Hematopoietic multipotent progenitor cell treated with erythropoietin and hydrocortisone succinate and interleukin-3 and kit ligand, for 15 days (in vitro differentiated cells): ENCODE measurements around the gene AGMO.

Experiments used
- DNase-seq: peaks from one replicate; pipeline ENCODE4 v3.0.0-alpha.2; 2015; ENCODE audit warnings: low spot score

Gene AGMO

DNA sequence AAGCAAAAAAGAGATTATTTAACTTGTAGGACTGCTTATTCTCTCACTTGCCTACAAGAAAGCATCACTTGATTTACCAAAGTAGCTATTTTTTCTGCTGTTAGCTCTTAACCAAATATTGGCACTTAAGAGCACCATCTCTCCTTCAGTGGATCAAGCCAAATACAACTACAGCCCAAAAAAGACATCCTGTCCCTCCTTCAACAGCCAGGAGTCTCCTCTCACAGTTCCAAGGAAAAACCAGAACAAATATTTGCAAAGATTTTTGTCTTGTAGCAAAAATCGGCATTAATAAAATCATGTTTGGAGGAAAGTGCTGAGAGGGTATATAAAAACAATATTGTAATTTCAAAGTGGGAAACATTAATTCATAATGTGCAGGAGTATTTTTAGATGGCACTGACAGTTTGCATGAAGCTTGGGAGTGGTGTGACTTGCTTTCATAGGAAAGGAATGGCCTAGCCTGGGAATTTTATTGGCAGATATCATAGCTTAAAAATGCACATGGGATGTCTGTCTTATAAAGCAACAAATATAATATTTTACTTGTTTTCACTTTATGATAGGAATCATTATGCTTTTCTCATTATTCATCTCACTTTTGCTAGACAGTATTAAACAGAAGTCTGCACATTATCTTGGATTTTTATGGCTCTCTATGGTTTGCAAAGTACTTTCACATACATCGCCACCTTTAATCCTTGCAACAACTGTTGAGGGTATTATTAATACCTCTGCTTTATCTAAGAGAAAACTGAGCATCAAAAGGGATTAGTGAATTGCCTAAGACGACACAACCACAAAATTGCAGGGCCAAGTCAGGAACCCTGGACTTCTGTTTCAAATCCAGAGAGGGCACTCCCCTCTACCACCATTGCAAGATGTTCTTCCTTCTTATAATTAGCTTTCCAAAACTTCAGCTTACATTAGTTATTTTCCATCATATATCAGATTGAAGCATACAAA, 103.5 kb downstream of the AGMO start:
- no peak for DNase-seq

- DNase-seq = no peak
Observed at GRCh38 chr7:15452670-15453069, 109.1 kb downstream of the AGMO start.

DNA sequence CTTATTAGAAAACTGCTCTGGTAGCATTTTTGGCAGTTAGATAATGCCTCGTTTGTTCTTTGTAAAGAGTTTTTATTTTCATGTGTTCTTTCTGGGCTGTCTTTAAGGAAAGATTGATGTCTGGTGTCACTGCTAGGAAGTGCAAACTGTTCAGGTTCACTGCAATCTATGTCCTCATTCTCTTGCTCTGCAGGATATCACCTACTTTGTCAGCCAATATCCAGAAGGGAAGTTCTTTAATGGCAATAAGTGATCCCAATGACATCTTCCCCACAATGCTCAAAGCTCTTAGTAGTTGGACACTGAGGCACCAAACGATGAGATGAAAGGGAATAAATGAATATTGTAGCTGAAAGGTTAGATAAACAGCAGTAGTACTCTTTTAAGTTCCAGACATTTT, 115.1 kb downstream of the AGMO start:
- DNase-seq = no peak

- no peak for DNase-seq
Observed at GRCh38 chr7:15446280-15446679, 115.5 kb downstream of the AGMO start.

DNA sequence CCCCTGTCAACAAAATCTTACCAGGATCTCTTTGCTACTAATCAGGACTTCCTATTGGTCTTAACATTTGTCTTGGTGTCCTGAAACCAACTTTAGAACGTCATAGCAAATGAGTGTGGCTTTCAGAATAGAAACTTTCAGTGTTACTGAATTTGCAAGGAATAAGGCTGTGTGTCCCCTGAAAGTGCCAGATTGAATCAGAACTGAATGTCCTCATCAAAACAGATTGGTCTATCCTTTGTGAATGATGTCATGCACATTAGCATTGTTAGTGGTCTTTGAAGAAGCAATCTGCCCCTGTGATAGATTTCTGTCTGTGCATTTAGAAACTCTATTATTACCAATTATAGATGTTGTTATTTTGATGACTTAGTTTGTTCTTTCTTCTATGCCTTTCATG, 119.9 kb downstream of the AGMO start:
- no peak for DNase-seq

- DNase-seq = no peak
Observed at GRCh38 chr7:15440482-15440881, 121.3 kb downstream of the AGMO start.

DNA sequence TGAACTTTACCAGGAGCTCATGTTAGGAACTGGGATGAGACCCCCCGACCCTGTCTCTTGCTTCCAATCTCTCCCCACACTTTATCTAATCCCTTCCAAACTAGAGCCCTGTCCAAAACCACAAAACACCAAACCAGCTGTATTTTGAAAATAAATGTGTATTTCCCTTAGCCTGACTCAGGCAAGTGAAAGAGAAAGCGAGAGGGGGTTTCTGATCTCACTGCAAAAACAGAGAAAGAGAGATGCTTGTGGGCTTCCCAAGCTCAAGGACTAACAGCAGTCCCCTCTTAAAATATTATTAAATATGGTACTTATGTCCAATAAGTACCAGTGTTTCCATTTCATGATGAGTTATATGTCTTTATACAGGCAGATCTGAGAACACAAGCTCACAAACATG, 122.0 kb downstream of the AGMO start:
- DNase-seq = no peak

DNA sequence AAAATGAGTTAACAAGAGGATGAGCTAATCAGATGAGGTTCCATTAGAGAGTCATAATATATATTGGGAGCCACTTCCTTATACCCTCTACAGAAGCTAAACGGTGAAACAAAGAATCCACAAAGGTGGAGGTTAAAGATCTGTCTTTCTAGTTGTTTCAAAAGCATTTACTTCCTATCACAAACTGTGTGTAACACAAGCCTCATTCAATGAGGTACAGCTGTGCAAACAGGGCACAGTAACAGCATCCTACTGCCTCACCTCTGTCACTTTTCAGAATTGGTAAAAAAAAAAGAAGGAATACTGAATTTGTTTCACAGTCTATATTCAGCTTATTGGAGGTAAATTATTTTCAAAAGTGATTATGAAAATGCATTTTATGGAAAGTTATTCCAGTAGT, 128.7 kb downstream of the AGMO start:
- no peak for DNase-seq

GRCh38 chr7:15430911-15431310, 130.9 kb downstream of the AGMO start:
- DNase-seq = no peak

DNA sequence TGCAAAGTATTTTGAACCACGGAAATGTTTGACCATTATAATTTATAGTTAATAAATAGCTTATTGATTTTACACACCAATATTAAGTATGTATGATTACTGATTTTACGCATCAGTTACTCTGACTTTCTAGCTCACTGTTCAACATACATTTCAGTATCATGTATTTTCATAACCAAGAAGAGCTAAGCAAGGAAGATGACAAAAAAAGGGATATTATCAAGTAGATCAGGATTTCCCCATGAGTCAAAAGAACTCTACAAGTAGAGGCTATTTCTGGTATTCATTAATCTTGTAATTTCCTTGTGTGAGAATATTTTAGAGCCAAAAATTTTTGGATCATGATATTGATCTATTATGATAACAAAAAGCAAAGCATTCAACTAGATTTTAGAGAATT, 131.6 kb downstream of the AGMO start:
- DNase-seq = no peak

DNA sequence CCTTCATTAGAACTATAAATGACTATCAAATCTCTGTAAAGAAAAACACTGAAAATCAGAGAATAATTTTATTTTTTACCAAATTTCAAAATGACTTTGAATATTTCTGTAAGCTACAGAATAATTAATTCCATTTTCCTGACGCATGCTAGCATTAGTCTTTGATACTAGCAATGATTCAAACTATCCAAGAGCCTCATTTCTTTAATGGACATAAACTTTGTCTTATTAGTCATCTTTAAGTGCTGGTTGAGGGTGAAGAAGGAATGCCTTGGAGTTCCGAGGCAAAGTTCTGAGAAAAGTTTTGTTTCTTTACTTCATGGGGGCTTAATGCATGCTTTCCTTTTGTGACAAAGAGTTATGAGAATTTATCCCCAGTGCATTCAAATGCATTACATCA, 137.3 kb downstream of the AGMO start:
- no peak for DNase-seq

DNA sequence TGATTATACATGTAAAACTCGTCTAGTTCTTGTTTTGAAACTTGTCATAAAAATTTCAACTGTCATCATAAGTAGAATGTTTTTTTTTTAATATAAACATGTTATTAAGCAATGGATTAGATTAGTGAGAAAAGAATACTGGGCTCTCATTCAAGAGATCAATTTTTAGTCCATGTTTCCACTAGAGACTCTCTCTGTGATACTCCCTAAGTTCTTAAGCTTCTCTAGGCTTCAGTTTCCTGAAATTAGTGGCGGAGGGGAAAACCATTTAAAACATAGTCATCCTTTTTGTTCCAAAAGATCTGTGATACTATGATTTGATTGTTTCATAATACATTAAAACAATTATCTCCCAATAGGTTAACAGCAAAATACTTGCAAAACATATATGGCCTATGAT, 142.2 kb downstream of the AGMO start:
- DNase-seq = no peak

GRCh38 chr7:15418264-15418663, 143.6 kb downstream of the AGMO start:
- DNase-seq = no peak

DNA sequence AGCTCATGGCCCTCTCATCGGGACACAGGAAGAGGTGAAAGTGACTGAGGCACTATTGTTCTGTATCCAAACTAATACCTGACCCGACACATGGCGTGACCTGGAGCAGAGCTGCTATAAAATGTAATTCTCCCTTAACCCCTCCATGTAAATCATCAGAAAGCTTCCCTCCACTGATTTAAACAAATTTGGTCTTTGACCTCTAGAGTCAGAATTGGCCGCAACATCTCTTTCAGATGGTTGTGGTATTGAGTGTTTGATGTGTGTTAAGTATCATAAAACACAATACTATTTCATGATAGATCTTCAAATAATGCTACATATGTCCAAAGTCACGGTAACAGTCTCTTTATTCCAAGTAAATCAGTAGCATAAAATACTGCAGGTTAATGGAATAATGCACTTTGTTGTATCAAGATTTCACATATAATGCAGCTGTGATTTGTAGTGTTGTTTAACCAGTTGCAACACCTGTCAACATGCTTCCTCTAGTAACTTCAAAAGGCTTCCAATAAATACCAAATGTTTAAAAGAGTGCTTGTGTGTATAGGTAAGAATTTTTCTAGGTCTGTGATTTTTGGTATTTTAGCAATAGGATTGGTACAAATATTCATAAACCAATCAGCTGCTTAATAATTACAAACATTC, 144.3 kb downstream of the AGMO start:
- no peak for DNase-seq

DNA sequence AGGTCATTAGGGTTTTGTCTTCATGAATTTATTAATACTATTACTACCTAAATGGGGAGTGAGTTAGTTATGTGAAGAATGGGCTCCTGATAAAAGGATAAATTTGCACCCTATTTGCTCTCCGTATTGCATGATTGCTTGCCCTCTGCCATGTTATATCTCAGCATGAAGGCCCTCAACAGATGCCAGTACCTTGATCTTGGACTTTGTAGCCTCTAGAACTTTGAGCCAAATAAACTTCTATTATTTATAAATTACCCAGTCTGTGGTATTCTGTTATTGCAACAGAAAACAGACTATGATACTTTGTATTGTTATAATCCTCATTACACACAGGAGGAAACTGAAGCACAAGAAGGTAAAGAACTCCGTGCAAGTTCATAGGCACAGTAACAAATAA, 150.8 kb downstream of the AGMO start:
- DNase-seq = no peak

GRCh38 chr7:15407910-15408309, 153.9 kb downstream of the AGMO start:
- DNase-seq = no peak

DNA sequence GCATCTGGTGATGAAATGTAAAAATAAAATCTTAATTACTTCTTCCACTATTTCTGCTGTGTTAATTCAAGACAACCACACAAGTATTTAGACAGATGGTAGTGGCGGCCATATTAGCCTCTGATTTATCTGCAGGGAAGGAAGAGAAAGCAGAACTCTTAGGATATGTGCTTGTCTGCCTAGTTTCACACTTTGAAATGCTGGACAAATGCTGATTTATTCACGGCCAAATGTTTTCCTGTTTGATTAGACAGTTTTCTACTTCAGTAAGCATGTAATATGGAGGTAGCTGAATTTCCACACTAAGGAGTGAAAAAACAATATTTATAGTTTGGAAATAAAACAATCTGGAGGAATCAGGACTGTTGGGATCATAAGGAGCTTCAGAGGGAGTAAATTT, 158.1 kb downstream of the AGMO start:
- DNase-seq = no peak

- no peak for DNase-seq
Observed at GRCh38 chr7:15403315-15403714, 158.5 kb downstream of the AGMO start.

DNA sequence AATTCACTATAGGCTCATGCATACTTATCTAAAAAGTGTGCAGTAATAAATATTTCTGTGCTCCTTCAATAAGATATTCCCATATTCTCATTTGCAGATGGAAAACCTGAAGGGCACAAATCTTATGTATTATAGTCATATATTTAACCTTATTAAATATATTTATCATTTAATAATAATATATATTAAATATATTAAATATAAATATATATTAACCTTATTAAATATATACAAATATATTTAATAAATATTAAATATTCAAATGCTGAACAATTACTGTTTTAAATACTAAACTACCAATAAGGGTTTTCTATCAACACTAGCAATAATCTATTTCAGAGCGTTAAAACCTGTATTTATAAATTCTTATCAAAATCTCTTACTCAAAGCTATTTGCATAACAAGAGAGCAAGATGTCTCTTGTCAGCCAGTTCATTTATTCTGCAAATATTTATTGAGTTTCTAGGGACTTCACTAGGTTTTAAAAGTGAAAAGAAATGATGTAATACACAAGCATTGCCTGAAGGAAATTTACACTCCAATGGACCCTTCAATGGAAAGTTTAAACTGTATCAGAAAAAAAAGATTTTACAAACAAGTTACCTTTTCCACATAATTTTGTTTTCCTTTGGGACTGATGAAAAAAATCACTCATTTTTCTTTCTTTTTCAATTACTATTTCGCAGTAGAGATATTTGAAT, 159.2 kb downstream of the AGMO start:
- DNase-seq = no peak

DNA sequence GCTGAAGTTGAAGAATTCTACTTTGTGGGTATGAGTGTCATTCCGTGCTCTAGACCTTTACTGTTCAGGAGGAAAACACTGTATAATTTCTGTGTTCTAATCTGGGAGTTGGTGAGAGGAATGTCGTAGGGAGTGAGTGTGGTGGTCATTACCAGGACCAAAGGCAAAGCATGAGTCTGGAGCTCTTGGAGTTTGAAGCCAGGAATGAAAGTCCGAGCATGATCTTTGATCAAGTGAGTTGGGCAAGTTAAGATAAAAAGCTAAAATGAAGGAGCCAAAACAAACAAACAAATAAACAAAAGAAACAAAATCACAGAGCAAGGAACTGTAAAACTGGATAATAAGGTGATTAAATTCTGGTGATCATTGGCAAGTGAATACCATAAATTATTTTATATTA, 161.4 kb downstream of the AGMO start:
- DNase-seq = no peak

GRCh38 chr7:15399441-15399840, 162.4 kb downstream of the AGMO start:
- no peak for DNase-seq

GRCh38 chr7:15397922-15398760, 163.7 kb downstream of the AGMO start:
- DNase-seq = no peak
